Central memory CD8-positive, alpha-beta T cell (primary cell): ENCODE results near the gene TUBA8.
"Not testable (repeated sequence)": the region's sequence is repeated elsewhere in the genome, so short reads cannot be mapped to it uniquely, and the experiment has no call there.

Experiments
- ATAC-seq: fragments of 150-1000 bp; cut with Tn5 transposase; replicated peaks from 2 replicates; pipeline ENCODE4 v1.10.0; 2022; ENCODE audit warnings: mild to moderate bottlenecking, moderate FRiP score, moderate number of reproducible peaks; ENCODE audit not compliant: poor library complexity, severe bottlenecking; ENCODE audit errors: extremely low read depth
- DNase-seq, 2 donors: peaks; one replicate each; pipeline ENCODE4 v3.0.0; 2021; ENCODE audit warnings: low spot score in 2 of 2
- H3K27ac Mint-ChIP-seq: one replicate; pipeline ENCODE4 v1.8.0; 2022; ENCODE audit warnings: low read depth, mild to moderate bottlenecking, moderate library complexity, mixed read lengths
- H3K27me3 Mint-ChIP-seq: one replicate; pipeline ENCODE4 v1.8.0; 2022; ENCODE audit warnings: mixed read lengths
- H3K36me3 Mint-ChIP-seq: one replicate; pipeline ENCODE4 v1.8.0; 2022; ENCODE audit warnings: mild to moderate bottlenecking, moderate library complexity, mixed read lengths; ENCODE audit not compliant: insufficient read depth
- H3K4me1 Mint-ChIP-seq: one replicate; pipeline ENCODE4 v1.8.0; 2022; ENCODE audit warnings: mixed read lengths
- H3K4me3 Mint-ChIP-seq: one replicate; pipeline ENCODE4 v1.8.0; 2022; ENCODE audit warnings: mild to moderate bottlenecking, moderate library complexity, mixed read lengths
- H3K9me3 Mint-ChIP-seq: one replicate; pipeline ENCODE4 v1.8.0; 2022; ENCODE audit warnings: mixed read lengths

Gene TUBA8

DNA sequence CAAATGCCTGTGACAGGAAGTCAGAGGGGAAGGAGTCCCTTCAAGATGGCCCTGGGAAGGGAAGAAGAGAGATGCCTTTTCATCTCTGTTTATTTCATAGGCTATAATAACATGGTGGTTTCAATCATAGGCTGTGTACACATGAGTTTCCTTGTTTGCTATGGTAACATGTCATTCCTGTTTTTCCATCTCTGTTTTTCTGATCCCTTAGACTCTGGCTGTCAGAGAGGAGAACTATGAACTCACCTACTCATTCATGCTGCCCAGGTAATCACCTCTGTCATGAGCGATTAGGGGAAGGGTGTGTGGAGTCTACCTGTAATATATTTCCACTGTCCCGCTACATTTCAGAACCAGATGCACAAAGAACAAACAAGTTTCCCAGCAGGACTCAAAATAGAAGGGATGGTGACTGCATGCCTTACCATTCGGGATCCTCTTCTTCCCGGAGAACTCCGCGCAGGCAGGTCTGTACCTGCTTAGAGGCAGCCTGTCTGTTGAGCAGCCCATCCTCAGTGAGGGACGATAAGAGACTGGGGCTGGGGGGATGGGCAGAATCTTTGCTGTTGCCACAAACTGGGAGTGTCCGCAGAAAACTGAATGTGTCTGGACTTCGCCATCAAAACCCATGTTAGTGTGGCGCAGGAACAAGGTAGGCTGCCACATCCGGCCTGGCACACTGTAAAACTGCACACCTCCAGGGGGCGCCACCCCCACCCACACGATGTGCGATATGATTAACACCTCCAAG lies 39.9 kb upstream of the TUBA8 start:
- Mint-ChIP-seq H3K27ac (no peak overlapping the region), H3K27me3 (peaks cover 38% of the 10 kb centered on the region), H3K4me1 (peaks cover under 1% of the 10 kb centered on the region), H3K9me3 (no peaks in the 10 kb centered on the region), H3K36me3 (no peaks in the 10 kb centered on the region), H3K4me3 (no peak overlapping the region)
- DNase-seq (no peak), ATAC-seq (no peak)

DNA sequence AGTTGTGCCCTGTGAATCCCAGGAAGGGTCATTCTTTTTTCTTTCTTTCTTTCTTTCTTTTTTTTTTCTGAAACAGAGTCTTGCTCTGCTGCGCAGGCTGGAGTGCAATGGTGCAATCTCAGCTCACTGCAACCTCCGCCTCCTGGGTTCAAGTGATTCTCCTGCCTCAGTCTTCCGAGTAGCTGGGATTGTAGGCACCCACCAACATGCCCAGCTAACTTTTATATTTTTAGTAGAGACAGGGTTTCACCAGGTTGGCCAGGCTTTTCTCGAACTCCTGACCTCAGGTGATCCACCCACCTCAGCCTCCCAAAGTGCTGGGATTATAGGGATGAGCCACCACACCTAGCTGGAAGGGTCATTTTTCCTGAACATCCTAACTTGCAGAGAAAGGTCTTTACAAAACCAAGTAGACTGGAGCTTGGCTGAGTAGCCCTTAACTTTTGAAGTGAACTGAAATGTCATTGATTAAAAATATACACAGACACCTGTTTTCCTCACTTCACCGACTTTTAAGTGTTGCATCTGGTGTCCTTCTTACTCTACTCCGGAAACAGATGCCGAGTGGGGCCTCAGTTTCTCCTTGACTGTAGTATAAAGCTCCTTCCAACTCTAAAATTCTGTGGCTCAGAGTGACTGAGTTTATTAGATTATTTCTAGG lies 39.2 kb upstream of the TUBA8 start:
- not testable (repeated sequence) for DNase-seq, ATAC-seq, H3K27ac Mint-ChIP-seq, H3K9me3 Mint-ChIP-seq, H3K36me3 Mint-ChIP-seq, H3K4me3 Mint-ChIP-seq, H3K4me1 Mint-ChIP-seq
- peaks cover 30% of the 10 kb centered on the region for H3K27me3 Mint-ChIP-seq

DNA sequence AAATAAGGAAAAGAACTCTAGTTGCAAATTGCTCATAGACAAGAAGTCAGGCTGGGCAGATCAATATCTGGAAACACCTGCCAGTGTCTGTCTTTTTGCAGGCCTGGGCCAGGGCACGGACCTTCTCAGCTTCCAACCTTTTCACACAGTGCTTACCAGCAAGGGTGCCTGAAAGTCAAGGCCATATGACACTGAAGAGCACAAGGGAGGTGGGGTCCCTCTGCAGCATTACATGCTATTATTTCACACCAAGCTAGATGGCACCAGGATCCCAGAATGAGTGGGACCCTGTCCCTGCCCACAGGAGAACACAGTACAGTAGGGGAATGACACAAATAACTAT lies 38.7 kb upstream of the TUBA8 start:
- H3K36me3 Mint-ChIP-seq = no peaks in the 10 kb centered on the region
- no peak overlapping the region for H3K4me3 Mint-ChIP-seq

DNA sequence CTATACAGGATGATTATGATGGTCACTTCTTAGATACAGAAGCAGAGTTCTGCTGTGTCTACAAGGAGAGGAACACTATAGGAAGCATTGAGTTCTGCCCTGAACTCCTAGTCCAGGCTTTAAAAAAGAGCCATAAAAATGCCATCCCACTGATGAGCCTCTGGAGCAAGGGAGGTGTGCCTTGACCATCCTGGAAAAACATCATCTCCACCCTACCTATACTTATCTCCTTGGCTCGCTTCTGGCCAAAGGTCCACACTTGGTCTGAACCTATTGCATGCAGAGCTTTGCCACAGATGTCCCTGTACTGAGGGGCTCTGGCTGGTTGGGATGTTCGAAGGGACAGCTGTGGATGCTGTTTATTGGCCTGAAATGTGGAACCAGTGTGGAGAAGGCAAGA lies 37.1 kb upstream of the TUBA8 start:
- DNase-seq = no peak
- peaks cover 7% of the 10 kb centered on the region for H3K36me3 Mint-ChIP-seq
- no peak for ATAC-seq
- peaks cover 10% of the 10 kb centered on the region for H3K27me3 Mint-ChIP-seq
- H3K9me3 Mint-ChIP-seq = no peaks in the 10 kb centered on the region
- H3K27ac Mint-ChIP-seq = no peak overlapping the region
- H3K4me1 Mint-ChIP-seq = peaks cover 23% of the 10 kb centered on the region
- no peak overlapping the region for H3K4me3 Mint-ChIP-seq

More for the DNA sequence above, 38.7 kb upstream of the TUBA8 start:
- peaks cover 25% of the 10 kb centered on the region for H3K27me3 Mint-ChIP-seq
- no peak for DNase-seq
- H3K9me3 Mint-ChIP-seq = no peaks in the 10 kb centered on the region
- no peak for ATAC-seq
- no peak overlapping the region for H3K27ac Mint-ChIP-seq
- H3K4me1 Mint-ChIP-seq = peaks cover 11% of the 10 kb centered on the region

DNA sequence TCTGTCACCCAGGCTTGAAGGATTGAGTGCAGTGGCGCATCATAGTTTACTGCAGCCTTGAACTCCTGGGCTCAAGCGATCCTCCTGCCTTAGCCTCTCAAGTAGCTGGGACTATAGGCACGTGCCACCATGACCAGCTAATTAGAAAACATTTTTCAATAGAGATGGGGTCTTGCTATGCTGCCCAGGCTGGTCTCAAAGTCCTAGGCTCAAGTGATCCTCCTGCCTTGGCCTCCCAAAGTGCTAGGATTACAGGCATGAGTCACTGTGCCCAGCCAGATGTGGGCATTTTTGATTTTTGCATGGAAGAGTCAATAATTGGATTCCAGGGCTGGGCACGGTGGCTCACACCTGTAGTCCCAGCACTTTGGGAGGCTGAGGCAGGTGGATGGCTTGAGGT lies 36.7 kb upstream of the TUBA8 start:
- DNase-seq, ATAC-seq, H3K27ac Mint-ChIP-seq, H3K27me3 Mint-ChIP-seq, H3K36me3 Mint-ChIP-seq, H3K4me3 Mint-ChIP-seq, H3K9me3 Mint-ChIP-seq: not testable (repeated sequence)
- H3K4me1 Mint-ChIP-seq = peaks cover 28% of the 10 kb centered on the region

DNA sequence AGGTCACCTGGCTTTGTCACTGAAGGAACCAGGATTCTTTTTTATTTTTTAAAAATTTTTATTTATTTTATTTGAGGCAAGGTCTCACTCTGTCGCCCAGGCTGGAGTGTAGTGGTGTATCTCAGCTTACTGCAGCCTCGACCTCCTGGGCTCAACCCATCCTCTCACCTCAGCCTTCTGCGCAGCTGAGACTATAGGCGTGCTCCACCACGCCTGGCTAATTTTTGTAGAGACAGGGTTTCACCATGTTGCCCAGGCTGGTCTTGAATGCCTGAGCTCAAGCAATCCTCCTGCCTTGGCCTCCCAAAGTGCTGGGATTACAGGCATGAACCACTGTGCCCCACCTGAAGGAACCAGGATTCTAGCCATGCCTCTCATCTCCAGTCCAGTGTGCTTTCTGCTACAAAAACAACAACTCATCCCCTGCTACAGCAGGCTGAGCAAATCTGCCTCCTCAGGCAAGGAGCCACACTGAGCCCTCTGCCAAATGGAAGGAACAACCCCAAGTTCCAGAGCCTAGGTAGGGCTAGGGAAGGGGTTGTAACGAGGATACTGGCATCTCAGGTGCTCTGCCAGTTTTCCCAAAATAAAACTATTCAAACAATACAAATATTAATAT lies 35.4 kb upstream of the TUBA8 start:
- DNase-seq (no peak), ATAC-seq (no peak)
- H3K4me3 Mint-ChIP-seq = no peak overlapping the region
- H3K27ac Mint-ChIP-seq = no peak overlapping the region
- H3K9me3 Mint-ChIP-seq = no peaks in the 10 kb centered on the region
- H3K27me3 Mint-ChIP-seq = no peaks in the 10 kb centered on the region
- peaks cover 39% of the 10 kb centered on the region for H3K4me1 Mint-ChIP-seq
- peaks cover 17% of the 10 kb centered on the region for H3K36me3 Mint-ChIP-seq

DNA sequence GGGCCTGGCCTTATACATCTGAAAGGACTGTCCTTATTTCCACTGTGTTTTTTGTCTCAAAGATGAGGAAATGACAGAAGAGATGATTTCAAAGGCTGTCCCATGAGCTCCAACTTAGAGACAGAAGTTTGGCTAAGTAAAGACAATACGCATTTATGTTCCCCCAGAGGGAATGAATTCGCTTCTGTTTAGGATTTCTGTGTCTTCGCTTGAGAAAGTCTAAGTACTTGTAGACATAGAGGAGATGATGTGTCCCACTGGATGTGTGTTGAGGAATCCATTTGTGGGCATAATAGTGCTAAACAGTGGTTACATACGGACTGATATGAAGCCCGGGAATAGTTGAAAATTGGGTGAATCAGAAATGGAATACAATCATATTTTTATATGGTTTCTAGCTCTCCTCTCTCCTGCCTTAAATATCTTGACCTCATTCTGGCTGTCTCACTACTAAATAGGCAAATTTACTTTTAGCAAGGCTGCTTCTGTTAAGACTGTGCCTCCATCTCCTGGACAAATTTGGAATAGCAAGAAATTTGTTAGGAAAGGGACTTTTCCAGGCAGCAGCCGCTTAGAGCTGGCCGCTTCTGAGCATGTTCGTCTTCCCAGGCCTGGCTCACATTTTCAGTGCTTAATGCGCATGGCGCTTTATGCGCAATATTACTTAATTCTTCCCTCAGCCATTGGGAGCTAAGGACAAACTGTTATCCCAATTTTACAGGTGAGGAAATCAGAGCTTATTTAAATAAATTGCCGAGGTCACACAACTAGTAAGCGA lies 34.7 kb upstream of the TUBA8 start:
- H3K4me3 Mint-ChIP-seq = peak overlapping the region; percentile 42
- DNase-seq (peak in 1 of 2 donors; percentile 23), ATAC-seq (no peak)
- no peaks in the 10 kb centered on the region for H3K27me3 Mint-ChIP-seq
- H3K4me1 Mint-ChIP-seq = peaks cover 43% of the 10 kb centered on the region
- H3K27ac Mint-ChIP-seq = peak overlapping the region; percentile 99
- H3K9me3 Mint-ChIP-seq = no peaks in the 10 kb centered on the region
- peaks cover 24% of the 10 kb centered on the region for H3K36me3 Mint-ChIP-seq

DNA sequence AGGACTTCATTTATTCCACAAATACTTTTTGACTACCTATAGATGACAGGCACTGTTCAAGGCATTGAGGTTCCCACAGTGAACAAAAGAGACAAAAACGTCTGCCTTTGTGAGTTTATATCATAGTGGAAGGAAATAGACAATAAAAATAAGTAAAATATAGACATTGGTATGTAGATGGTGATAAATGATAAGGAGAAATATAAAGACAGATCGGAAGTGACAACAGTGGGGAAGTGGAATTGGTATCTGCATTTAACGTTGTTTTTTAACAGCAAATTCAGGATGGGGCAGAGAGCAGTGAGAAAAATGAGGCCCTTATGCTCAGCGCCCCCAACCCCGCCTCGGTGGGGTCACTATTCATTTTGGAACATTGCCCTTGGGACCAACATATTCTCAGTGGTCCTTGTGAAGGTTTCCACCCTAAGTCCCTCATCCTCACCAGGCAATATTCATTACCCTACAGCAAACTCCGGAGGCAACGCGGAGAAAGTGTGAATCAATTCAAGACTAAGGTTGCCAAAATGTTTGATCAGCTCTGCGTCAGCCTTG lies 33.4 kb upstream of the TUBA8 start:
- H3K9me3 Mint-ChIP-seq = no peaks in the 10 kb centered on the region
- peak overlapping the region; percentile 99 for H3K27ac Mint-ChIP-seq
- ATAC-seq = no peak
- DNase-seq = no peak
- peaks cover 35% of the 10 kb centered on the region for H3K36me3 Mint-ChIP-seq
- peak overlapping the region; percentile 87 for H3K4me3 Mint-ChIP-seq
- no peaks in the 10 kb centered on the region for H3K27me3 Mint-ChIP-seq
- H3K4me1 Mint-ChIP-seq = peaks cover 56% of the 10 kb centered on the region

DNA sequence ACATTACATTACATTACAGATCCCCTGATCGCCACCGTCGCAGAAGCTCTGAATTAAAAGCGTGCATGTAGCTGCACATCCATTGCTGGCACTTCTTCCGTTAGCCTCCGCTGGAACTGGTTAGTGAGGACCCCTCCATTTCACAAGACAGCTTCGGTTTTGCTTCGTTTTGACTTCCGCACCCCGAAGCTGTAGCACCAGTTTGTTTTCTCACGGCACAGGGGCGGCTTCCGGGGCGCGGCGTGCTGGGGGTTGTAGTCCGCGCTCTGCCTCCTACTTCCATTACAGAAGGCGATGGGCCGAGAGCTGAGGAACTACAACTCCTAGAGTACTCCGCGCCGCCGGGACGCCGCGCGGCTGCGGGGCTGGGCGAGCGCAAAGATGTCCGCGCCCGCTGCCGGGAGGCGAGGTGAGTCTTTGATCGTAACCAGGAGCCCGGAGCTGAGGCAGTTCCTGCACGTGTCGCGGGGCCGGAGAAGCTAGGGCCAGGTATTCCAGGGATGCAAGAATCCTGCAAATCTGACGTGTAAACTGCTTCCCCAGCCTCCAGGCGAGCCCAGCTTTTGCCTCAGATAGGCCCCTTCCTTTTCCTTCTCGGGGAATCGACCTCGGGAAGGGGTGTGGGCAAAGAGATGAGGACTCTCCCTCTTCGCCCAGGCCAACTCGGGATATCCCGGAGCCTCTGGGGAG lies 32.8 kb upstream of the TUBA8 start, which contains the start of gene PEX26:
Gene PEX26 (plus strand): TSS at position 352 of the 690 bp plus-strand sequence. CDS start 387 bp downstream, outside the sequence.
- ATAC-seq (peak; percentile 99), DNase-seq (peak; percentile 88 to 93)
- H3K36me3 Mint-ChIP-seq = peaks cover 41% of the 10 kb centered on the region
- peak within 1 kb of the TSS; percentile 99 for H3K27ac Mint-ChIP-seq
- H3K4me3 Mint-ChIP-seq = peak within 1 kb of the TSS; percentile 87
- no peaks in the 10 kb centered on the region for H3K9me3 Mint-ChIP-seq
- H3K27me3 Mint-ChIP-seq = no peaks in the 10 kb centered on the region
- peaks cover 61% of the 10 kb centered on the region for H3K4me1 Mint-ChIP-seq

DNA sequence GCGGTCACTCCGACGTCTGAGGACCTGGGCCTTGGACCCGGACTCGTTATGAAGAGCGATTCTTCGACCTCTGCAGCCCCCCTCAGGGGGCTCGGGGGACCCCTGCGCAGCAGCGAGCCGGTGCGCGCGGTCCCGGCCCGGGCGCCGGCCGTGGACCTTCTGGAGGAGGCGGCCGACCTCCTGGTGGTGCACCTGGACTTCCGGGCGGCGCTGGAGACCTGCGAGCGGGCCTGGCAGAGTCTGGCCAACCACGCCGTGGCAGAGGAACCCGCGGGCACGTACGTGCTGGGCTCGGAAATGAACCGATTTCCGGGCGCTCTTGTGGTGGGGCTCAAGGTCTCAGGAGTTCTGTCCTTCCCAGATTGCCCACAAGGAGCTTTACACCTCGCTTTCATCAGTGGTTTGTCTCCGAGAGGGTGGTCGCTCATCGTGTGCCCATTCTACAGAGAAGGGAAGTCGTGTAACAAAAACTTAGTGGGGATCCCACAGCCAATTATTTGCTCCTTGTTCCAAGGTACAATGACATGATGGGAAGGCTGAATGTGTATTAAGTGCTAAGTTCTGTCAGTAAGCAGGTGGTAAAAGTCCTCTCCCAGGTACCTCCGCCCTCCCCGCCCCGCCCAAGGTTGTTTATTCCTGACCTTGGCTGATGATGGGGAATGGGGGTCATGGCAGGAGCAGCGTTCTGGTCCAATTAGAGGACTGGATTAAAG lies 32.1 kb upstream of the TUBA8 start:
- no peak for ATAC-seq
- H3K4me1 Mint-ChIP-seq = peaks cover 61% of the 10 kb centered on the region

DNA sequence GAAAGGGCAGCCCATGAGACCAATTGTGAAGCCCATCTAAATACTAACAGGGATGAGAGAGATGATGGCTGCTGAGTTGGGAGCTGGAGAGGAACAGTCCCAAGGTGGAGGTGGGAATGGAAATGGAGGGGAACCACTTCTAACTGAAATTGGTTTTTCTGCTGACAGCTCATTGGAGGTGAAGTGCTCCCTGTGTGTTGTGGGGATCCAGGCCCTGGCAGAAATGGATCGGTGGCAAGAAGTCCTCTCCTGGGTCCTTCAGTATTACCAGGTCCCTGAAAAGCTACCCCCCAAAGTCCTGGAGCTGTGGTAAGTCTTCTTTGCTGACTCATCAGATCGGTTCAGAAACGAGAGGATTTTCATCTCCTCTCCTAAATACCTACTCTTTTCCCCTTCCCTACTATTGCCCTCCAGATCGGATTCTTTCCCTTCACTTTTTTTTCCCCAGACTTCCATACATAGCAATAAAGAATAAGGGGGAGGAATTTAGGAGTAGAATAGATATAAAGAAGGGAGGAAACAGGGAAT lies 30.8 kb upstream of the TUBA8 start:
- Mint-ChIP-seq H3K9me3 (no peaks in the 10 kb centered on the region), H3K4me1 (peaks cover 61% of the 10 kb centered on the region), H3K36me3 (peaks cover 53% of the 10 kb centered on the region), H3K4me3 (no peak overlapping the region), H3K27me3 (no peaks in the 10 kb centered on the region), H3K27ac (peak overlapping the region; percentile 99)
- ATAC-seq (no peak), DNase-seq (no peak)

More for the DNA sequence above, 32.1 kb upstream of the TUBA8 start:
- Mint-ChIP-seq H3K27ac (peak overlapping the region; percentile 99), H3K9me3 (no peaks in the 10 kb centered on the region), H3K4me3 (peak overlapping the region; percentile 87), H3K36me3 (peaks cover 47% of the 10 kb centered on the region), H3K27me3 (no peaks in the 10 kb centered on the region)
- DNase-seq = no peak
